Measurements from ENCODE around the gene RAB3IL1. TPM values are rescaled to one million over a fixed set of nuclear protein-coding genes. Genes with fewer than 3 reads are reported as not detected.

The RAB3IL1 gene
- total and polyA plus RNA-seq, 2 of the 13 experiments (the other 11 are each of a cell fraction or from before 2014, with no cell fraction given) = 1.2 to 2.0 TPM

- no peak for TF ChIP-seq RARG (CRISPR knock-in tag; IDR thresholded peaks at IDR 0.05; ENCODE audit: low read depth)
- TF ChIP-seq NFKB2 (CRISPR knock-in tag; IDR thresholded peaks at IDR 0.05; ENCODE audit: borderline replicate concordance) = peak; percentile 70; the same call in 1 of the 2 replicates
- TF ChIP-seq ISL2 (CRISPR knock-in tag; IDR thresholded peaks at IDR 0.05) = peak; percentile 78; the same call in 1 of the 2 replicates
- peak; percentile 75 for TF ChIP-seq ZBTB7B (CRISPR knock-in tag; IDR thresholded peaks at IDR 0.05)
- no peak for TF ChIP-seq TCF12 (IDR thresholded peaks at IDR 0.05)
- no peak for TF ChIP-seq TCF12 (CRISPR knock-in tag; IDR thresholded peaks at IDR 0.05)
- TF ChIP-seq WIZ (CRISPR knock-in tag; IDR thresholded peaks at IDR 0.05) = peak; percentile 85; the same call in 1 of the 2 replicates
- no peak for TF ChIP-seq NFYB (CRISPR knock-in tag; IDR thresholded peaks at IDR 0.05)
- TF ChIP-seq ZNF639 (CRISPR knock-in tag; conservative IDR thresholded peaks at IDR 0.05) = 0 out of 2 replicates have a peak, but pooled peaks have one; percentile 41
- peak; percentile 66 for TF ChIP-seq POLR2G (IDR thresholded peaks at IDR 0.05; ENCODE audit: low read depth, low read length)
- peak; percentile 27; the same call in 1 of the 2 replicates for TF ChIP-seq RXRB (CRISPR knock-in tag; IDR thresholded peaks at IDR 0.05; ENCODE audit: borderline replicate concordance)
- peak; percentile 78; the same call in 1 of the 2 replicates for TF ChIP-seq KDM6A (CRISPR knock-in tag; IDR thresholded peaks at IDR 0.05; ENCODE audit: low read depth)
- peak; percentile 80 for TF ChIP-seq HOXA3 (CRISPR knock-in tag; IDR thresholded peaks at IDR 0.05)
- TF ChIP-seq TRIM22 (IDR thresholded peaks at IDR 0.05) = no peak
- peak; percentile 70; the same call in 1 of the 2 replicates for TF ChIP-seq TP53 (CRISPR knock-in tag; conservative IDR thresholded peaks at IDR 0.05)
- TF ChIP-seq XRCC5 (optimal IDR thresholded peaks at IDR 0.05; ENCODE audit: low read length) = peak; percentile 68
- no peak for TF ChIP-seq ZNF484 (CRISPR knock-in tag; IDR thresholded peaks at IDR 0.05; ENCODE audit: borderline replicate concordance, low read depth)
- peak; percentile 33; the same call in 1 of the 2 replicates for TF ChIP-seq ZC3H13 (CRISPR knock-in tag; IDR thresholded peaks at IDR 0.05)
- TF ChIP-seq, protein P1, sequence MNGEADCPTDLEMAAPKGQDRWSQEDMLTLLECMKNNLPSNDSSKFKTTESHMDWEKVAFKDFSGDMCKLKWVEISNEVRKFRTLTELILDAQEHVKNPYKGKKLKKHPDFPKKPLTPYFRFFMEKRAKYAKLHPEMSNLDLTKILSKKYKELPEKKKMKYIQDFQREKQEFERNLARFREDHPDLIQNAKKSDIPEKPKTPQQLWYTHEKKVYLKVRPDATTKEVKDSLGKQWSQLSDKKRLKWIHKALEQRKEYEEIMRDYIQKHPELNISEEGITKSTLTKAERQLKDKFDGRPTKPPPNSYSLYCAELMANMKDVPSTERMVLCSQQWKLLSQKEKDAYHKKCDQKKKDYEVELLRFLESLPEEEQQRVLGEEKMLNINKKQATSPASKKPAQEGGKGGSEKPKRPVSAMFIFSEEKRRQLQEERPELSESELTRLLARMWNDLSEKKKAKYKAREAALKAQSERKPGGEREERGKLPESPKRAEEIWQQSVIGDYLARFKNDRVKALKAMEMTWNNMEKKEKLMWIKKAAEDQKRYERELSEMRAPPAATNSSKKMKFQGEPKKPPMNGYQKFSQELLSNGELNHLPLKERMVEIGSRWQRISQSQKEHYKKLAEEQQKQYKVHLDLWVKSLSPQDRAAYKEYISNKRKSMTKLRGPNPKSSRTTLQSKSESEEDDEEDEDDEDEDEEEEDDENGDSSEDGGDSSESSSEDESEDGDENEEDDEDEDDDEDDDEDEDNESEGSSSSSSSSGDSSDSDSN (CRISPR knock-in tag; IDR thresholded peaks at IDR 0.05) = peak; percentile 78
- no peak for TF ChIP-seq ZNF510 (CRISPR knock-in tag; IDR thresholded peaks at IDR 0.05; ENCODE audit: low read depth)
- TF ChIP-seq TAF1 (CRISPR knock-in tag; IDR thresholded peaks at IDR 0.05) = peak; percentile 37
- TF ChIP-seq KDM5A (IDR thresholded peaks at IDR 0.05; ENCODE audit: borderline replicate concordance, low read length) = no peak
- TF ChIP-seq TFE3 (CRISPR knock-in tag; IDR thresholded peaks at IDR 0.05) = peak; percentile 95
These were observed 6.0 kb upstream of the RAB3IL1 start (continued) for GRCh38 chr11:61923166-61924063.
